Measurements from ENCODE around the gene TRAM2. TPM values are rescaled to one million over a fixed set of nuclear protein-coding genes. Genes with fewer than 3 reads are reported as not detected.

Gene TRAM2
- total and polyA plus RNA-seq, 2 of the 8 experiments (the other 6 are each of a cell fraction or from before 2014, with no cell fraction given): 9.0 to 21.4 TPM

GRCh38 chr6:52513896-52514295 is 63.0 kb downstream of the TRAM2 start (continued):
- no peak for TF ChIP-seq YY1 (IDR thresholded peaks at IDR 0.05; ENCODE audit: low read depth, low read length)
- no peak for TF ChIP-seq ATF3 (IDR thresholded peaks at IDR 0.05; ENCODE audit: insufficient read depth, low read depth, low read length)
- no peak for TF ChIP-seq E2F6 (IDR thresholded peaks at IDR 0.05)
- no peak for TF ChIP-seq PHF8 (conservative IDR thresholded peaks at IDR 0.05; ENCODE audit: low read depth, low read length)
- no peak for TF ChIP-seq BRCA1 (IDR thresholded peaks at IDR 0.05; ENCODE audit: low read depth, low read length)
- TF ChIP-seq KDM5A (IDR thresholded peaks at IDR 0.05; ENCODE audit: low read length): no peak
